Parathyroid adenoma (tissue), 2 donors: ENCODE data around the gene OOSP4B.

Experiments
- H2AFZ ChIP-seq: fragments of 300-600 bp; sonication (generic); one replicate; pipeline ENCODE4 v1.7.0; 2017; ENCODE audit warnings: antibody characterized with exemption, mild to moderate bottlenecking
- H3K27ac ChIP-seq: fragments of 300-600 bp; sonication (generic); one replicate; pipeline ENCODE4 v1.7.0; 2017
- H3K27me3 ChIP-seq: fragments of 300-600 bp; sonication (generic); one replicate; pipeline ENCODE4 v1.7.0; 2017; ENCODE audit warnings: low read length; ENCODE audit not compliant: control insufficient read depth, insufficient read depth
- H3K36me3 ChIP-seq: fragments of 300-600 bp; sonication (generic); one replicate; pipeline ENCODE4 v1.7.0; 2017; ENCODE audit warnings: low read length; ENCODE audit not compliant: control insufficient read depth, insufficient read depth
- H3K4me1 ChIP-seq: fragments of 300-600 bp; sonication (generic); one replicate; pipeline ENCODE4 v1.7.0; 2017; ENCODE audit warnings: control low read depth
- H3K4me2 ChIP-seq: fragments of 300-600 bp; sonication (generic); one replicate; pipeline ENCODE4 v1.7.0; 2017; ENCODE audit warnings: low read length
- H3K4me3 ChIP-seq: fragments of 300-600 bp; sonication (generic); one replicate; pipeline ENCODE4 v1.7.0; 2017; ENCODE audit warnings: low read depth, low read length
- H3K79me2 ChIP-seq: fragments of 300-600 bp; sonication (generic); one replicate; pipeline ENCODE4 v1.7.0; 2017; ENCODE audit warnings: control low read depth
- H3K9ac ChIP-seq: fragments of 300-600 bp; sonication (generic); one replicate; pipeline ENCODE4 v1.7.0; 2017; ENCODE audit warnings: mild to moderate bottlenecking
- H3K9me3 ChIP-seq: fragments of 300-600 bp; sonication (generic); one replicate; pipeline ENCODE4 v1.7.0; 2017; ENCODE audit warnings: low read length; ENCODE audit not compliant: control insufficient read depth
- TF ChIP-seq, protein P1 (sequence below): fragments of 300-600 bp; sonication (generic); IDR thresholded peaks from one replicate; pipeline ENCODE4 v1.7.0; 2017; ENCODE audit warnings: antibody characterized with exemption, mild to moderate bottlenecking
- donor health status: primary hyperparathyroidism.

OOSP4B gene

DNA sequence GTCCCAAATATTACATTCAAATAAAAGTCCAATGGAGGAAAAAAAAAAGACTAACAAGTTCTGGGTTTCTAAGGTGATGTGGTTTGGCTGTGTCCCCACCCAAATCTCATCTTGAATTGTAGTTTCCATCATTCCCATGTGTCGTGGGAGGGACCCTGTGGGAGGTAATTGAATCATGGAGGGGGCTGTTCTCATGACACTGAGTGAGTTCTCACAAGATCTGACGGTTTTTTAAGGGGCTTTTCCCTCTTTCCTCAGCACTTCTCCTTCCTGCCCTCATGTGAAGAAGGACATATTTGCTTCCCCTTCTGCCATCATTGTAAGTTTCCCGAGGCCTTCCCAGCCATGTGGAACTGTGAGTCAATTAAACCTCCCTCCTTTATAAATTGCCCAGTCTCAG, 63.6 kb downstream of the OOSP4B start:
- no peak overlapping the region for H3K27ac ChIP-seq
- no peak overlapping the region for H3K4me3 ChIP-seq
- H2AFZ ChIP-seq = no peak overlapping the region
- no peak overlapping the region for H3K4me2 ChIP-seq
- TF ChIP-seq, protein P1, sequence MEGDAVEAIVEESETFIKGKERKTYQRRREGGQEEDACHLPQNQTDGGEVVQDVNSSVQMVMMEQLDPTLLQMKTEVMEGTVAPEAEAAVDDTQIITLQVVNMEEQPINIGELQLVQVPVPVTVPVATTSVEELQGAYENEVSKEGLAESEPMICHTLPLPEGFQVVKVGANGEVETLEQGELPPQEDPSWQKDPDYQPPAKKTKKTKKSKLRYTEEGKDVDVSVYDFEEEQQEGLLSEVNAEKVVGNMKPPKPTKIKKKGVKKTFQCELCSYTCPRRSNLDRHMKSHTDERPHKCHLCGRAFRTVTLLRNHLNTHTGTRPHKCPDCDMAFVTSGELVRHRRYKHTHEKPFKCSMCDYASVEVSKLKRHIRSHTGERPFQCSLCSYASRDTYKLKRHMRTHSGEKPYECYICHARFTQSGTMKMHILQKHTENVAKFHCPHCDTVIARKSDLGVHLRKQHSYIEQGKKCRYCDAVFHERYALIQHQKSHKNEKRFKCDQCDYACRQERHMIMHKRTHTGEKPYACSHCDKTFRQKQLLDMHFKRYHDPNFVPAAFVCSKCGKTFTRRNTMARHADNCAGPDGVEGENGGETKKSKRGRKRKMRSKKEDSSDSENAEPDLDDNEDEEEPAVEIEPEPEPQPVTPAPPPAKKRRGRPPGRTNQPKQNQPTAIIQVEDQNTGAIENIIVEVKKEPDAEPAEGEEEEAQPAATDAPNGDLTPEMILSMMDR = no peak
- H3K9me3 ChIP-seq = no peaks in the 10 kb centered on the region
- no peaks in the 10 kb centered on the region for H3K4me1 ChIP-seq
- H3K79me2 ChIP-seq = no peaks in the 10 kb centered on the region
- no peak overlapping the region for H3K9ac ChIP-seq
- H3K36me3 ChIP-seq = no peaks in the 10 kb centered on the region
- no peaks in the 10 kb centered on the region for H3K27me3 ChIP-seq
